PC-9 (cell line): ENCODE data around the gene PDGFD. TPM values are rescaled to one million over a fixed set of nuclear protein-coding genes. Genes with fewer than 3 reads are reported as not detected.

Experiments used
- BruUV-seq: library from RNA; stranded (reverse); fragments of 400-500 nt; replicated peaks from 2 replicates; lab custom pipeline; 2021; lab: Mats Ljungman, UMichigan
- CTCF ChIA-PET: fragments of 300-600 bp; sonication (Branson Sonifier 250); formaldehyde crosslinking; loops from one replicate; lab custom pipeline; 2022; ENCODE audit warnings: antibody characterized with exemption; lab: Charles Lee
- POLR2A ChIA-PET: fragments of 300-600 bp; sonication (Branson Sonifier 250); formaldehyde crosslinking; loops from one replicate; lab custom pipeline; 2022; ENCODE audit warnings: antibody characterized with exemption; ENCODE audit not compliant: unreplicated experiment; lab: Charles Lee
- DNase-seq, 2 experiments: peaks; one replicate each; pipeline versions ENCODE4 v3.0.0 to v3.0.0-alpha.2; 2015 to 2022; ENCODE audit warnings: mixed read lengths in 1 of 2
- H2AFZ ChIP-seq: fragments of 200-600 bp; sonication (generic); 2 replicates; pipeline ENCODE4 v1.8.1; 2017; ENCODE audit warnings: antibody characterized with exemption
- H3F3A ChIP-seq: fragments of 200-600 bp; sonication (generic); 2 replicates; pipeline ENCODE4 v1.8.1; 2017; ENCODE audit warnings: antibody characterized with exemption, mild to moderate bottlenecking, low read depth; ENCODE audit not compliant: insufficient read depth
- H3K27ac ChIP-seq: fragments of 200-600 bp; sonication (generic); 2 replicates; pipeline ENCODE4 v1.6.1; 2016; ENCODE audit warnings: mixed run types
- H3K27me3 ChIP-seq: fragments of 200-600 bp; sonication (generic); 2 replicates; pipeline ENCODE4 v1.6.1; 2016; ENCODE audit warnings: low read depth, mixed run types; ENCODE audit not compliant: insufficient read depth
- H3K36me3 ChIP-seq: fragments of 200-600 bp; sonication (generic); 2 replicates; pipeline ENCODE4 v1.6.1; 2016; ENCODE audit warnings: low read depth, mixed run types
- H3K4me1 ChIP-seq: fragments of 200-600 bp; sonication (generic); replicated peaks from 2 replicates; pipeline ENCODE4 v1.6.1; 2016; ENCODE audit warnings: mixed run types; ENCODE audit not compliant: insufficient read depth
- H3K4me2 ChIP-seq: fragments of 200-600 bp; sonication (generic); 2 replicates; pipeline ENCODE4 v1.6.1; 2017; ENCODE audit warnings: mixed run types
- H3K4me3 ChIP-seq: fragments of 200-600 bp; sonication (generic); 2 replicates; pipeline ENCODE4 v1.6.1; 2016; ENCODE audit warnings: mixed run types
- H3K79me2 ChIP-seq: fragments of 200-600 bp; sonication (generic); 2 replicates; pipeline ENCODE4 v1.6.1; 2017; ENCODE audit warnings: low read depth, mixed run types
- H3K9me2 ChIP-seq: fragments of 200-600 bp; sonication (generic); 2 replicates; pipeline ENCODE4 v1.8.1; 2017; ENCODE audit warnings: mild to moderate bottlenecking; ENCODE audit not compliant: insufficient read depth
- H3K9me3 ChIP-seq: fragments of 200-600 bp; sonication (generic); 2 replicates; pipeline ENCODE4 v1.8.1; 2016; ENCODE audit warnings: low read depth; ENCODE audit not compliant: insufficient read depth
- H4K20me1 ChIP-seq: fragments of 200-600 bp; sonication (generic); 2 replicates; pipeline ENCODE4 v1.8.1; 2017; ENCODE audit not compliant: insufficient read depth
- EZH2 ChIP-seq: fragments of 200-600 bp; sonication (generic); IDR thresholded peaks from 2 replicates; pipeline ENCODE4 v1.8.0; 2017; ENCODE audit warnings: antibody characterized with exemption, low read depth
- intact Hi-C: fragments of 100-400 bp; cut with micrococcal nuclease; formaldehyde crosslinking; loops from one replicate; pipeline ENCODE4 v1.10.0; 2022; ENCODE audit not compliant: unreplicated experiment
- total RNA-seq: library from RNA; stranded (reverse); gene quantifications from 2 replicates; pipeline ENCODE4 v1.2.3, GENCODE V29; 2021
- TF ChIP-seq, protein P1 (sequence below): fragments of 200-600 bp; sonication (generic); conservative IDR thresholded peaks from 2 replicates; pipeline ENCODE4 v1.6.1; 2017; ENCODE audit warnings: mixed run types, antibody characterized with exemption, mild to moderate bottlenecking, moderate library complexity

The PDGFD gene
- total RNA-seq, 1 experiment from 2014 or later, result 6.1 TPM

DNA sequence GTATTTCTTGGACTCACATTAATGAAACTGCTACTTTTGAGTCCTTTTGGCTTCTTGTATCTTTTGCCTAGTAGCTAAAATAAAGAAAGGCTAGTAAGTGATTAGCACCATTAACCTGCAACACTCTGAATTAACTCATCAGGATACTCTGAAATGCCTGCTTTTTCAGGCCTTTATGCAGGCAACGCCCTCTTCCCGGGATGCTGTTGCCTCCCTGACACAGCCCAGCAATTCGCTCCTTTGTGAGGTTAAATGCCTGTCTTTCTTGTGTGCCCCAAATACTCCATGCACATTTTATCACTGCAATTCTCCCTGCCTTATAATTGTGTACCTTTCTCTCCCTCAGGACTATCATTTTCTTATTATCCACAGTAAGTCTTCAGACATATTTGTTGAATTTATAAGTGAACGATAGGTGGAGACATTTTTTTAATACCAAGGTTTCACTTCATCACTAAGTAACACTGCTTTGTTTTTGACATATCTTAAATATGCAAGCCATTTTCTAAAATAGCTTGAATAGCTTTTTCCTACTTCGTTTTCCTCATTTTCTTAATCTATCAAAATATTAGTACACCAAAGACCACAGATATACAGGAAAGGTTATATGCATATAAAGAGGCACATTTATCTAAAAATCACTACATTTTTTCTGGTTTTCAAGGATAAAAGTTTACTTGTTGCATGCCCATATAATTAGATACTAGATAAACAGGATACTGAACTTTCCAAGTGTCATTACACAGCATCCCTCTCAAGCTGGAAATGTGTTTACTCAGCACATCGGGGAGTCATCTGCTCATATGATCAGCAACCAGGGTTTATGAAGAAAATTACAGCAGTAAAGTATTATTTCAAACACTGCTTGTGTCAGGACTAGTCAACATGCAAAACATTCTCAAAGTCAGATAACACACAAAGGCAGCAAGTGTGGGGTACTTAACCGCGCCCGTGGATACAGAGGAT lies 176.0 kb downstream of the PDGFD start:
- no peak overlapping the region for H3K27ac ChIP-seq
- H3K4me1 ChIP-seq, result 0 out of 2 replicates have a peak, but pooled peaks cover 5% of the 10 kb centered on the region
- no TSS peak for BruUV-seq
- CTCF ChIA-PET, result no interaction called here
- POLR2A ChIA-PET, result interaction anchor here (0.6 kb wide), 1 partner anchor 73 kb away, joined by 3 read pairs; no protein-coding TSS in a partner anchor
- H3K9me3 ChIP-seq, result no peaks in the 10 kb centered on the region
- H3K36me3 ChIP-seq, result no peaks in the 10 kb centered on the region
- H4K20me1 ChIP-seq, result no peaks in the 10 kb centered on the region
- H3K27me3 ChIP-seq, result no peaks in the 10 kb centered on the region
- no peak for TF ChIP-seq EZH2
- TF ChIP-seq, protein P1, sequence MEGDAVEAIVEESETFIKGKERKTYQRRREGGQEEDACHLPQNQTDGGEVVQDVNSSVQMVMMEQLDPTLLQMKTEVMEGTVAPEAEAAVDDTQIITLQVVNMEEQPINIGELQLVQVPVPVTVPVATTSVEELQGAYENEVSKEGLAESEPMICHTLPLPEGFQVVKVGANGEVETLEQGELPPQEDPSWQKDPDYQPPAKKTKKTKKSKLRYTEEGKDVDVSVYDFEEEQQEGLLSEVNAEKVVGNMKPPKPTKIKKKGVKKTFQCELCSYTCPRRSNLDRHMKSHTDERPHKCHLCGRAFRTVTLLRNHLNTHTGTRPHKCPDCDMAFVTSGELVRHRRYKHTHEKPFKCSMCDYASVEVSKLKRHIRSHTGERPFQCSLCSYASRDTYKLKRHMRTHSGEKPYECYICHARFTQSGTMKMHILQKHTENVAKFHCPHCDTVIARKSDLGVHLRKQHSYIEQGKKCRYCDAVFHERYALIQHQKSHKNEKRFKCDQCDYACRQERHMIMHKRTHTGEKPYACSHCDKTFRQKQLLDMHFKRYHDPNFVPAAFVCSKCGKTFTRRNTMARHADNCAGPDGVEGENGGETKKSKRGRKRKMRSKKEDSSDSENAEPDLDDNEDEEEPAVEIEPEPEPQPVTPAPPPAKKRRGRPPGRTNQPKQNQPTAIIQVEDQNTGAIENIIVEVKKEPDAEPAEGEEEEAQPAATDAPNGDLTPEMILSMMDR, result no peak
- H3F3A ChIP-seq, result no peaks in the 10 kb centered on the region
- intact Hi-C loops, result no loop called here
- no peak overlapping the region for H2AFZ ChIP-seq
- H3K9me2 ChIP-seq, result no peaks in the 10 kb centered on the region
- H3K79me2 ChIP-seq, result no peaks in the 10 kb centered on the region
- H3K4me3 ChIP-seq, result no peak overlapping the region
- no peak for DNase-seq
- no peak overlapping the region for H3K4me2 ChIP-seq

DNA sequence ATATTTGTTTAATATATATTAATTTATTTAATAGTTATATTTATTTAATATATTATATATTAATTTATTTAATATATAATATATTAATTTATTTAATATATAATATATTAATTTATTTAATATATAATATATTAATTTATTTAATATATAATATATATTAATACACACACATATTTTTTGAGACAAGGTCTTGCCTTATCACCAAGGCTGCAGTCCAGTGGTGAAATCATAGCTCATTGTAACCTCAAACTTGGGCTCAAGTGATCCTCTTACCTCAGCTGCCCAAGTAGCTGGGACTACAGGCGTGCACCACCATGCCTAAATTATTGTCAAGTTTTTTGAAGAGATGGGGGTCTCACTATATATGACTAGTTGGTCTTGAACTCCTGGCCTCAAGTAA lies 178.9 kb downstream of the PDGFD start:
- H3K9me2 ChIP-seq, result no peaks in the 10 kb centered on the region
- no peaks in the 10 kb centered on the region for H3K9me3 ChIP-seq
- no TSS peak for BruUV-seq
- ChIA-PET CTCF (no interaction called here), POLR2A (no interaction called here)
- no peak overlapping the region for H3K4me3 ChIP-seq
- no peaks in the 10 kb centered on the region for H4K20me1 ChIP-seq
- no peaks in the 10 kb centered on the region for H3K79me2 ChIP-seq
- H3K27ac ChIP-seq, result no peak overlapping the region
- intact Hi-C loops, result no loop called here
- no peaks in the 10 kb centered on the region for H3F3A ChIP-seq
- no peaks in the 10 kb centered on the region for H3K36me3 ChIP-seq
- H2AFZ ChIP-seq, result no peak overlapping the region
- no peak for DNase-seq
- H3K4me2 ChIP-seq, result no peak overlapping the region
- H3K4me1 ChIP-seq, result 0 out of 2 replicates have a peak, but pooled peaks cover 5% of the 10 kb centered on the region
- H3K27me3 ChIP-seq, result no peaks in the 10 kb centered on the region
- TF ChIP-seq, protein P1, result no peak
- TF ChIP-seq EZH2, result no peak

DNA sequence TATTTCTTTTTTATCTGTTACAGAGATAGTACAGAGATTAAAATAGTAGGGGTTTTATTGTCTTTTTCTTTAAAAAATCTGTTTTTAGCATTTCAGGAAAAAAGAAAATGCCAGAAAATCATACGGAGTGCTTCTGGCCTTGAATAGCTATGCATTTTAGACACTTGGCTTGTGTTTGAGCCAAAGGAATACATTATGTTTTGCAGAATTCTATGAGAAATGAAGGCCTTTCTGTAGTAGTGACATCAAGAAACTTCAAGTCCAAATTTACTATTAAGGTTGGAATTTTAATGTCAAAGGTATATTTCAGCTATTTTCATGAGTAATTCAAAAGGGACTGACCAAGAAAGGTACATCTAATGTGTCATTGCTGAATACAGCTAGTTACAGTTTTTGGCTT lies 183.8 kb downstream of the PDGFD start:
- Histone ChIP-seq H3K36me3 (no peaks in the 10 kb centered on the region), H3K27ac (no peak overlapping the region), H3K79me2 (no peaks in the 10 kb centered on the region), H3K4me2 (no peak overlapping the region), H2AFZ (no peak overlapping the region), H3K4me1 (no peaks in the 10 kb centered on the region), H3K27me3 (no peaks in the 10 kb centered on the region), H3K9me2 (no peaks in the 10 kb centered on the region), H3F3A (no peaks in the 10 kb centered on the region), H4K20me1 (no peaks in the 10 kb centered on the region), H3K4me3 (no peak overlapping the region), H3K9me3 (no peaks in the 10 kb centered on the region)
- CTCF ChIA-PET, result no interaction called here
- TF ChIP-seq EZH2, result no peak
- TF ChIP-seq, protein P1, result no peak
- no TSS peak for BruUV-seq
- POLR2A ChIA-PET, result no interaction called here
- no peak for DNase-seq
- intact Hi-C loops, result no loop called here
